Hepatocyte (in vitro differentiated cells): ENCODE measurements around the gene CLIC6. TPM values are rescaled to one million over a fixed set of nuclear protein-coding genes. Genes with fewer than 3 reads are reported as not detected.

ENCODE experiments used
- DNase-seq: peaks from one replicate; pipeline ENCODE4 v3.0.0-alpha.2; 2016; ENCODE audit warnings: low spot score
- H2AFZ ChIP-seq: fragments of 200-600 bp; sonication (generic); 2 replicates; pipeline ENCODE4 v1.6.0; 2016; ENCODE audit warnings: antibody characterized with exemption, mild to moderate bottlenecking
- H3K27ac ChIP-seq: fragments of 200-600 bp; sonication (generic); 2 replicates; pipeline ENCODE4 v1.5.1; 2016; ENCODE audit warnings: mild to moderate bottlenecking
- H3K27me3 ChIP-seq: fragments of 200-600 bp; sonication (generic); 2 replicates; pipeline ENCODE4 v1.6.1; 2016
- H3K36me3 ChIP-seq: fragments of 200-600 bp; sonication (generic); replicated peaks from 2 replicates; pipeline ENCODE4 v1.5.1; 2016; ENCODE audit warnings: low read depth; ENCODE audit not compliant: insufficient read depth
- H3K4me1 ChIP-seq: fragments of 200-600 bp; sonication (generic); 2 replicates; pipeline ENCODE4 v1.5.1; 2016; ENCODE audit warnings: mild to moderate bottlenecking, moderate library complexity; ENCODE audit not compliant: insufficient read depth
- H3K4me2 ChIP-seq: fragments of 200-600 bp; sonication (generic); 2 replicates; pipeline ENCODE4 v1.6.0; 2016
- H3K4me3 ChIP-seq: fragments of 200-600 bp; sonication (generic); 2 replicates; pipeline ENCODE4 v1.5.1; 2016; ENCODE audit warnings: mild to moderate bottlenecking
- H3K79me2 ChIP-seq: fragments of 200-600 bp; sonication (generic); 2 replicates; pipeline ENCODE4 v1.6.0; 2017; ENCODE audit warnings: mild to moderate bottlenecking
- H3K9me2 ChIP-seq: fragments of 200-600 bp; sonication (generic); replicated peaks from 2 replicates; pipeline ENCODE4 v1.6.0; 2017; ENCODE audit warnings: mild to moderate bottlenecking; ENCODE audit not compliant: insufficient read depth
- H3K9me3 ChIP-seq: fragments of 200-600 bp; sonication (generic); 2 replicates; pipeline ENCODE4 v1.5.1; 2016; ENCODE audit warnings: low read depth, mild to moderate bottlenecking
- H4K20me1 ChIP-seq: fragments of 200-600 bp; sonication (generic); 2 replicates; pipeline ENCODE4 v1.6.0; 2016; ENCODE audit warnings: mild to moderate bottlenecking; ENCODE audit not compliant: insufficient read depth, poor library complexity, severe bottlenecking
- CTCF ChIP-seq: fragments of 200-600 bp; sonication (generic); IDR thresholded peaks from 2 replicates; pipeline ENCODE4 v1.5.1; 2016; ENCODE audit warnings: antibody characterized with exemption, mild to moderate bottlenecking; ENCODE audit not compliant: poor library complexity
- EZH2 ChIP-seq: fragments of 200-600 bp; sonication (generic); IDR thresholded peaks from 2 replicates; pipeline ENCODE4 v1.6.1; 2016; ENCODE audit warnings: antibody characterized with exemption, mild to moderate bottlenecking, borderline replicate concordance
- EZH2phosphoT487 ChIP-seq: fragments of 200-600 bp; sonication (generic); IDR thresholded peaks from one replicate; pipeline ENCODE4 v1.6.1; 2018; ENCODE audit warnings: antibody characterized with exemption, mild to moderate bottlenecking, low read depth, moderate library complexity; ENCODE audit not compliant: unreplicated experiment, severe bottlenecking
- WGBS: methylation state at CpG from one replicate; pipeline ENCODE4 v1.1.6; 2016; ENCODE audit warnings: low lambda C conversion rate; ENCODE audit errors: missing lambda C conversion rate; 5-methylcytosine and 5-hydroxymethylcytosine counted together
- polyA plus RNA-seq: library from polyadenylated mRNA; unstranded; fragments of >200 nt; fragmentation: Nextera tagmentation; extraction: Ambion mirVana; gene quantifications from 2 replicates; pipeline ENCODE4 v1.2.1, GENCODE V29; 2016
- total RNA-seq: library from RNA; depleted of rRNA; stranded (reverse); fragments of >200 nt; gene quantifications from 2 replicates; pipeline ENCODE4 v1.2.3, GENCODE V29; 2014

Gene CLIC6
- total and polyA plus RNA-seq, 2 experiments from 2014 or later: 9.9 to 16.7 TPM

DNA sequence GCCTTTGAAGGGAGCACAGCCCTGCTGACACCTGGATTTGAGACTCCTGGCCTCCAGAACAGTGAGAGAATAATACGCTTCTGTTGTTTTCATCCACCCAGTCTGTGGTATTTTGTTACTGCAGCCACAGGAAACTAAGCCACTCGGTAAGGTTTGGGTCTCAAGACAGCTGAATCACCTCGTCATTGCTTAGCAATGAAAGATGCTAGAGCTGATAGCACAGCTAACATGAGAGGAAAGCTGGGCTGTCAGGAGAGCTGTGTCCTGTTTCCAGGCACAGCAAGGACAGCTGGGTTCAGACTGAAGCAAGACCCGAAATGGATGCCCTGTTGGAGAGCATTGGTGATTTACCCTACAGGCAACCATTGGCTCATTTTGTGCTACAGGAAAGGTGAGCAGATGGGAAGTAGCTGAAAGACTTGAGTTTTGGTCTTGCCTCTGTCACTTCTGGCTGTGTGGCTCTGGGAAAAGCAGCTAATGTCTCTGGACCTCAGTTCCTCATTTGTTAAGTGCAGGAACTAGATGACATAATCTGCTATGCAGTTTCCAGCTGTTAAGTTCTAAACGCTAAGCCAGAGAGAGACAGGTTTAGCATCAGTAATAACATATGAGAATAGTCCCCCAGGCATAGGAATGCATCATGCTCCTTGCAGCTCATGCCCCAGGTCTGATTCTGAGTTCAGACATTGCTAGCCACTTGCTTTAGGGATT, 58.0 kb downstream of the CLIC6 start:
- DNase-seq: no peak
- Histone ChIP-seq H3K4me1 (no peaks in the 10 kb centered on the region), H3K9me2 (no peaks in the 10 kb centered on the region), H3K36me3 (no peaks in the 10 kb centered on the region), H3K27me3 (no peaks in the 10 kb centered on the region), H3K79me2 (no peaks in the 10 kb centered on the region), H3K4me3 (no peak overlapping the region), H2AFZ (no peak overlapping the region), H3K4me2 (no peak overlapping the region), H4K20me1 (no peaks in the 10 kb centered on the region), H3K27ac (no peak overlapping the region), H3K9me3 (no peaks in the 10 kb centered on the region)
- no peak for TF ChIP-seq EZH2
- TF ChIP-seq EZH2phosphoT487: no peak
- no peak for TF ChIP-seq CTCF
- WGBS: 72% methylated on average over 5 of the region's 5 CpGs

DNA sequence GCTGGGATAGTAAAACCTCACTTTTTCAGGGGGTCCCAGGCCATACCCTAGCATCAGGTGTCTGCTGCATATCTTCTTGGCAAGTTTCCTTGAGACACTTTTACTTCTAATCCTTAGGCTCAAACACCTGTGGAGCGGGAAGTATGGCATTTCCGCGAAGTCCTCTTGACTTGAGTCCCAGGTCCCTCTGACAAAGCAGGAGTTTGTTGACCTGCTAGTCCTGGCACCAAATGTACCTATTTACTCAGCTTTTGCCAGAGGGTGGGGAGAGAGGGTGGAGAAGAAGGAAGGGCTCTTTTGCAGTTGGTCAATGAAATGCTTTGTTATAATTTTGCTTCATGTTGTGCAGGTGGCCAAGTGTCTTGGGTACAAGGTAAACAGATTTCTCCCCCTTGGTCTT, 59.7 kb downstream of the CLIC6 start:
- H3K79me2 ChIP-seq: no peaks in the 10 kb centered on the region
- H3K36me3 ChIP-seq: no peaks in the 10 kb centered on the region
- no peak overlapping the region for H3K27ac ChIP-seq
- no peak overlapping the region for H3K4me3 ChIP-seq
- H2AFZ ChIP-seq: no peak overlapping the region
- no peaks in the 10 kb centered on the region for H4K20me1 ChIP-seq
- DNase-seq: no peak
- H3K9me2 ChIP-seq: no peaks in the 10 kb centered on the region
- no peaks in the 10 kb centered on the region for H3K9me3 ChIP-seq
- TF ChIP-seq EZH2 (no peak), EZH2phosphoT487 (no peak), CTCF (no peak)
- H3K27me3 ChIP-seq: no peaks in the 10 kb centered on the region
- H3K4me1 ChIP-seq: no peaks in the 10 kb centered on the region
- WGBS: 95% methylated on average over 3 of the region's 3 CpGs
- no peak overlapping the region for H3K4me2 ChIP-seq

DNA sequence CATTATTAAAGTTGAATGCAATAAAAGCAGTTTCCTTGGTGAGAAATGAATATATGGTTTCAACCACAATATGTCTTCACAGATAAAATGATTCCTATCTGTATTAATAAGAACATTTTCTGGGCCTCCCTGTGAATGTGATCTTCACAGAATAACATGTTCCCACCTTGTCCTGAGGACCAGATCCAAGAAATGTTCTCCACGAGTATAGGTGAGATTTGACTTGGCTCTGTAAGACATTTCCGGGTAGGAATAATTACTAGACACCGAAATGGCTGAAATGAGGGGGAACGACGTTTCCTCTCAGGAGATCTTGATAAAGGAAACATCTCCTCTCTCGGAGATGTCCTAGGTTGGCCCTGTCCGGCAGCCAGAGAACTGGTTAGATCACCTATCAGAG, 61.4 kb downstream of the CLIC6 start:
- no peaks in the 10 kb centered on the region for H3K9me3 ChIP-seq
- H3K27ac ChIP-seq: no peak overlapping the region
- H3K4me2 ChIP-seq: no peak overlapping the region
- no peaks in the 10 kb centered on the region for H4K20me1 ChIP-seq
- H3K4me1 ChIP-seq: no peaks in the 10 kb centered on the region
- H3K9me2 ChIP-seq: no peaks in the 10 kb centered on the region
- no peak for DNase-seq
- H2AFZ ChIP-seq: no peak overlapping the region
- H3K27me3 ChIP-seq: no peaks in the 10 kb centered on the region
- no peaks in the 10 kb centered on the region for H3K36me3 ChIP-seq
- WGBS: 92% methylated on average over 7 of the region's 7 CpGs
- TF ChIP-seq CTCF (no peak), EZH2 (no peak), EZH2phosphoT487 (no peak)
- H3K79me2 ChIP-seq: no peaks in the 10 kb centered on the region
- H3K4me3 ChIP-seq: no peak overlapping the region
